GM23338 (cell line): Measurements from ENCODE around the gene SNX5. TPM values are rescaled to one million over a fixed set of nuclear protein-coding genes. Genes with fewer than 3 reads are reported as not detected.

ENCODE experiments used
- ATAC-seq: fragments of 200-7000 bp; cut with Tn5 transposase; 3 replicates; pipeline ENCODE4 v1.9.1; 2020
- DNase-seq: peaks from one replicate; pipeline ENCODE4 v3.0.0-alpha.2; 2015; ENCODE audit warnings: low spot score
- H2AFZ ChIP-seq: fragments of 200-600 bp; sonication (generic); 2 replicates; pipeline ENCODE4 v1.8.0; 2016; ENCODE audit warnings: antibody characterized with exemption, mild to moderate bottlenecking, moderate library complexity
- H3F3A ChIP-seq: fragments of 200-600 bp; sonication (generic); replicated peaks from 2 replicates; pipeline ENCODE4 v1.8.0; 2017; ENCODE audit warnings: antibody characterized with exemption, mixed run types, low read depth
- H3K27ac ChIP-seq: fragments of 200-600 bp; sonication (generic); 2 replicates; pipeline ENCODE4 v1.6.1; 2016; ENCODE audit warnings: low read depth
- H3K27me3 ChIP-seq: fragments of 200-600 bp; sonication (generic); 2 replicates; pipeline ENCODE4 v1.8.0; 2016; ENCODE audit warnings: mild to moderate bottlenecking, mixed run types, moderate library complexity; ENCODE audit not compliant: insufficient read depth
- H3K36me3 ChIP-seq: fragments of 200-600 bp; sonication (generic); 2 replicates; pipeline ENCODE4 v1.8.0; 2016; ENCODE audit warnings: mild to moderate bottlenecking; ENCODE audit not compliant: insufficient read depth
- H3K4me1 ChIP-seq: fragments of 200-600 bp; sonication (generic); 2 replicates; pipeline ENCODE4 v1.8.0; 2016; ENCODE audit warnings: mild to moderate bottlenecking, moderate library complexity; ENCODE audit not compliant: insufficient read depth
- H3K4me2 ChIP-seq: fragments of 200-600 bp; sonication (generic); 2 replicates; pipeline ENCODE4 v1.7.1; 2017; ENCODE audit warnings: mixed run types
- H3K4me3 ChIP-seq: fragments of 200-600 bp; sonication (generic); 2 replicates; pipeline ENCODE4 v1.6.1; 2016; ENCODE audit warnings: mixed run types
- H3K79me2 ChIP-seq: fragments of 200-600 bp; sonication (generic); replicated peaks from 2 replicates; pipeline ENCODE4 v1.8.0; 2017; ENCODE audit warnings: mild to moderate bottlenecking; ENCODE audit not compliant: insufficient read depth
- H3K9me2 ChIP-seq: fragments of 200-600 bp; sonication (generic); 2 replicates; pipeline ENCODE4 v1.8.0; 2017; ENCODE audit not compliant: insufficient read depth
- H4K20me1 ChIP-seq: fragments of 200-600 bp; sonication (generic); replicated peaks from 2 replicates; pipeline ENCODE4 v1.8.0; 2017; ENCODE audit warnings: mild to moderate bottlenecking; ENCODE audit not compliant: insufficient read depth
- H3K27ac Mint-ChIP-seq: 2 replicates; pipeline ENCODE4 v1.8.0; 2020; ENCODE audit warnings: inconsistent platforms, mild to moderate bottlenecking, moderate library complexity, mixed read lengths
- H3K27me3 Mint-ChIP-seq: 3 replicates; pipeline ENCODE4 v1.8.0; 2022; ENCODE audit warnings: low read depth, mild to moderate bottlenecking, moderate library complexity, mixed read lengths, inconsistent platforms; ENCODE audit not compliant: insufficient read depth, poor library complexity
- H3K36me3 Mint-ChIP-seq: 3 replicates; pipeline ENCODE4 v1.8.0; 2021; ENCODE audit warnings: low read depth, mild to moderate bottlenecking, inconsistent platforms, moderate library complexity, mixed read lengths
- H3K4me1 Mint-ChIP-seq: 3 replicates; pipeline ENCODE4 v1.8.0; 2020; ENCODE audit warnings: mild to moderate bottlenecking, inconsistent platforms, mixed read lengths
- H3K4me3 Mint-ChIP-seq: 3 replicates; pipeline ENCODE4 v1.8.0; 2021; ENCODE audit warnings: moderate library complexity, mild to moderate bottlenecking, inconsistent platforms, mixed read lengths
- H3K9me3 Mint-ChIP-seq: 3 replicates; pipeline ENCODE4 v1.8.0; 2020; ENCODE audit warnings: moderate library complexity, mild to moderate bottlenecking, inconsistent platforms, mixed read lengths
- CREB1 ChIP-seq: fragments of 250-450 bp; sonication (Bioruptor Pico); IDR thresholded peaks from 2 replicates; pipeline ENCODE4 v1.5.0; 2020; ENCODE audit warnings: low read depth, mild to moderate bottlenecking, moderate library complexity
- CTCF ChIP-seq, 2 experiments: fragments of 200-600 bp in 1 of 2; sonication (generic) in 1 of 2; conservative IDR thresholded peaks; 2 replicates each; pipeline versions ENCODE4 v1.5.1 to v1.6.1; 2016 to 2017; ENCODE audit warnings: antibody characterized with exemption in 2 of 2, low read depth in 2 of 2, mild to moderate bottlenecking in 2 of 2, moderate library complexity in 1 of 2
- ETS1 ChIP-seq: IDR thresholded peaks from 2 replicates; pipeline ENCODE4 v1.6.1; 2016; ENCODE audit warnings: antibody characterized with exemption
- EZH2 ChIP-seq: fragments of 200-600 bp; sonication (generic); IDR thresholded peaks from one replicate; pipeline ENCODE4 v1.8.0; 2017; ENCODE audit warnings: antibody characterized with exemption, mild to moderate bottlenecking, low read depth; ENCODE audit not compliant: unreplicated experiment
- EZH2phosphoT487 ChIP-seq: fragments of 200-600 bp; sonication (generic); IDR thresholded peaks from one replicate; pipeline ENCODE4 v1.8.1; 2018; ENCODE audit warnings: antibody characterized with exemption; ENCODE audit not compliant: unreplicated experiment
- JUNB ChIP-seq: IDR thresholded peaks from one replicate; pipeline ENCODE4 v1.6.1; 2016; ENCODE audit warnings: antibody characterized with exemption; ENCODE audit not compliant: unreplicated experiment
- NANOG ChIP-seq: IDR thresholded peaks from 2 replicates; pipeline ENCODE4 v1.6.1; 2016; ENCODE audit warnings: antibody characterized with exemption, borderline replicate concordance
- POLR2AphosphoS5 ChIP-seq: IDR thresholded peaks from 2 replicates; pipeline ENCODE4 v1.6.1; 2016; ENCODE audit warnings: antibody characterized with exemption, low read depth
- REST ChIP-seq: IDR thresholded peaks from one replicate; pipeline ENCODE4 v1.6.1; 2018; ENCODE audit warnings: antibody characterized with exemption; ENCODE audit not compliant: unreplicated experiment
- STAT1 ChIP-seq: IDR thresholded peaks from one replicate; pipeline ENCODE4 v1.6.1; 2016; ENCODE audit warnings: antibody characterized with exemption; ENCODE audit not compliant: unreplicated experiment
- ZNF114 ChIP-seq: fragments of 250-450 bp; sonication (Bioruptor Pico); IDR thresholded peaks from 2 replicates; pipeline ENCODE4 v1.5.0; 2020; ENCODE audit warnings: mild to moderate bottlenecking, moderate library complexity
- ZNF331 ChIP-seq: fragments of 250-450 bp; sonication (Bioruptor Pico); IDR thresholded peaks from 2 replicates; pipeline ENCODE4 v1.5.0; 2020; ENCODE audit warnings: low read depth, mild to moderate bottlenecking, moderate library complexity
- ZNF462 ChIP-seq: fragments of 250-450 bp; sonication (Bioruptor Pico); IDR thresholded peaks from 2 replicates; pipeline ENCODE4 v1.5.0; 2020; ENCODE audit warnings: mild to moderate bottlenecking, moderate library complexity
- polyA plus RNA-seq: library from polyadenylated mRNA; unstranded; fragments of >200 nt; fragmentation: Nextera tagmentation; extraction: Ambion mirVana; gene quantifications from 2 replicates; pipeline ENCODE4 v1.2.1, GENCODE V29; 2016
- total RNA-seq: library from RNA; depleted of rRNA; stranded (reverse); fragments of >200 nt; shearing (Covaris generic); gene quantifications from 2 replicates; pipeline ENCODE4 v1.2.3, GENCODE V29; 2014

The SNX5 gene
- total and polyA plus RNA-seq, 2 experiments from 2014 or later = 167 to 287 TPM

- Histone ChIP-seq H3K4me1 (peaks cover 12% of the 10 kb centered on the region; the same call in 1 of the 2 replicates), H2AFZ (no peak overlapping the region), H3K79me2 (peaks cover 100% of the 10 kb centered on the region), H3K4me3 (no peak overlapping the region), H3K27ac (0 out of 2 replicates have a peak overlapping the region, but pooled peaks have one; percentile 75), H3K4me2 (no peak overlapping the region), H3F3A (peaks cover 19% of the 10 kb centered on the region), H3K27me3 (no peaks in the 10 kb centered on the region), H3K9me2 (no peaks in the 10 kb centered on the region), H3K36me3 (peaks cover 53% of the 10 kb centered on the region), H4K20me1 (peaks cover 82% of the 10 kb centered on the region)
- Mint-ChIP-seq H3K27me3 (peaks cover 5% of the 10 kb centered on the region), H3K4me1 (peaks cover 23% of the 10 kb centered on the region), H3K27ac (0 out of 2 replicates have a peak overlapping the region, but pooled peaks have one; percentile 5), H3K4me3 (no peak overlapping the region), H3K36me3 (peaks cover 89% of the 10 kb centered on the region), H3K9me3 (no peaks in the 10 kb centered on the region)
- TF ChIP-seq REST (no peak), EZH2phosphoT487 (no peak), NANOG (no peak), POLR2AphosphoS5 (no peak), ZNF114 (CRISPR knock-in tag) (no peak), ZNF331 (no peak), ETS1 (no peak), STAT1 (no peak), JUNB (no peak), ZNF462 (no peak), CREB1 (CRISPR knock-in tag) (no peak), CTCF (conservative IDR thresholded peaks at IDR 0.05; ENCODE audit: low read depth in 2 of 2) (no peak), EZH2 (no peak)
- ATAC-seq = no peak
- DNase-seq = no peak
Measured at GRCh38 chr20:17955302-17955701, 13.3 kb downstream of the SNX5 start.
